Measurements from ENCODE around the gene SLC6A19.

The SLC6A19 gene

DNA sequence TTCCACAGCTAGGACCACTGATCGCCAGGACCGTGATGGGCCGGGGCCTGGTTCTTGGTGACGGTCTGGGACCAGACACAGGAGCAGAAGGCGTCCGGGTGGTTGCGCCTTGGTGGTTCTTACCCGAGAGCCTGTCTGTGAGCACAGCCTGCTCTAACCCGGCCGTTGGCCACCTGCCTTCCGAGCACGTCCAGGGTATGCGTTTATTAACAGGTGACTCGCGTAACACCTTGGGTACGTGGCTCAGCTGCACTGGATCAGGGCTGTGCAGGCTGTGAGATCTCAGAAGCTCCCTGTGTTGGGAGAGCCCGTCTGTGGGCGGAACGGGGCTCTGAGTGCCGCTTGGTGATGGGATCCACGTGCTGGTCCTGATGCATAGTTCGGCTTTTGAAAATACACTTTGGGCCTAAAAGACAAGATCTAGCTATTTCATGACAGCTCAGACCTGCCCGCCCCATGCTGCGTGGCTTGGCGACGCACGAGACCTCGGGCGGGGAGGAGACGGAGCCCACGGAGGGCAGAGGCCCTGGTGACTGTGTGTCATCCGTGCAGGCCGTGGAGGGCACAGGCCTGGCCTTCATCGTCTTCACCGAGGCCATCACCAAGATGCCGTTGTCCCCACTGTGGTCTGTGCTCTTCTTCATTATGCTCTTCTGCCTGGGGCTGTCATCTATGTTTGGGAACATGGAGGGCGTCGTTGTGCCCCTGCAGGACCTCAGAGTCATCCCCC is 17.1 kb downstream of the SLC6A19 start:
- no peak for DNase-seq
- TF ChIP-seq POLR2A (IDR thresholded peaks at IDR 0.05; ENCODE audit: low read length) = no peak
- TF ChIP-seq GATA1 (IDR thresholded peaks at IDR 0.05; ENCODE audit: low read depth, low read length) = no peak

DNA sequence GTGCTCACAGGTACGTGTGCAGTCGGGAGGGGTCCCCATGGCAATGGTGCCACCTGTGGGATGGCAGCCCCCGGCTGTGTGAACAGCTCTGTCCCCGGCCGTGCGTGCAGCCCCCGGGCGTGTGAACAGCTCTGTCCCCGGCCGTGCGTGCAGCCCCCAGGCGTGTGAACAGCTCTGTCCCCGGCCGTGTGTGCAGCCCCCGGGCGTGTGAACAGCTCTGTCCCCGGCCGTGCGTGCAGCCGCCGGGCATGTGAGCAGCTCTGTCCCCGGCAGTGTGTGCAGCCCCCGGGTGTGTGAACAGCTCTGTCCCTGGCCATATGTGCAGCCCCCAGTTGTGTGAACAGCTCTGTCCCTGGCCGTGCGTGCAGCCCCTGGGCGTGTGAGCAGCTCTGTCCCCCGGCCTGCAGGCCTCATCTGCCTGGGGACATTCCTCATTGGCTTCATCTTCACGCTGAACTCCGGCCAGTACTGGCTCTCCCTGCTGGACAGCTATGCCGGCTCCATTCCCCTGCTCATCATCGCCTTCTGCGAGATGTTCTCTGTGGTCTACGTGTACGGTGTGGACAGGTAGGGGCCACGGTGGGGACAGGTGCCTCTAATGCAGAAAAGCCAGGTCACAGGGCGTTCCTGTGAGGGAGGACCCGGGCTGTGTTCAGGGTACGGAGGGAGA is 17.8 kb downstream of the SLC6A19 start:
- no peak for DNase-seq
- no peak for TF ChIP-seq POLR2A (IDR thresholded peaks at IDR 0.05; ENCODE audit: low read length)
- TF ChIP-seq GATA1 (IDR thresholded peaks at IDR 0.05; ENCODE audit: low read depth, low read length) = no peak

DNA sequence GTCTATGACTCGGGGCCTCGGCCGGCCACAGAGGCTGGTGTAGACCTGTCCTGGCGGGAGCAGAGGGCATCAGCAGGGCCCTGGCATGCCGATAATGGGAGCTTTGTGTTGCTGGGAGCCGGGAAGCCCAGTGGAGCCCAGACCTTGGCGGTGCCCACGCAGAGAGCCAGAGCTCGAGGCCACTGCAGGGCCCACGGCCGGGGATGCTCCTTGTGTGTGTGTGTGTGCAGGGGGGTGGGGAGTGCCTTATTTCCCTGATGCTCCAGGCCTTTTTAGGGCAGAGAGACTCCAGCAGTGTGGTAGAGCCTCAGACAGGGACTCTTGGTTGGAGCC is 18.3 kb downstream of the SLC6A19 start:
- DNase-seq = no peak
- no peak for TF ChIP-seq POLR2A (IDR thresholded peaks at IDR 0.05; ENCODE audit: low read length)

DNA sequence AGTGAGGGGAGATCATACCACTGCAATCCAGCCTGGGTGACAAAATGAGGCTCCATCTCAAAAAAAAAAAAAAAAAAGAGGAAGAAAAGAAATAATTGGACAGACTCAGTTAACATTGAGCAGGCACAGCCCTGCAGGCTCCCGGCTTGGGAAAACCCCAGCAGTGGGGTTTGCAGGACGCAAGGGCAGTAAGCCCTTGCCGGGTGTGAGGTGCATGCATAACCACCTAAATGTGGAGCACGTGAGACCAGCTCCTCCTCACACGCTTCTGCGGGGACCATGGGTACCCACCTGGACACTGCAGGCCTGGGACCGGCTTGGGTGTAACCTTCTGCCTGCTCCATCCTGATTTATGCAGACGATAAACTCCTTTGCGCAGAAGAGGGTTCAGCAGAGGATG is 19.0 kb downstream of the SLC6A19 start:
- DNase-seq = no peak
- TF ChIP-seq POLR2A (IDR thresholded peaks at IDR 0.05; ENCODE audit: low read length) (no peak), GATA1 (IDR thresholded peaks at IDR 0.05; ENCODE audit: low read depth, low read length) (no peak)

DNA sequence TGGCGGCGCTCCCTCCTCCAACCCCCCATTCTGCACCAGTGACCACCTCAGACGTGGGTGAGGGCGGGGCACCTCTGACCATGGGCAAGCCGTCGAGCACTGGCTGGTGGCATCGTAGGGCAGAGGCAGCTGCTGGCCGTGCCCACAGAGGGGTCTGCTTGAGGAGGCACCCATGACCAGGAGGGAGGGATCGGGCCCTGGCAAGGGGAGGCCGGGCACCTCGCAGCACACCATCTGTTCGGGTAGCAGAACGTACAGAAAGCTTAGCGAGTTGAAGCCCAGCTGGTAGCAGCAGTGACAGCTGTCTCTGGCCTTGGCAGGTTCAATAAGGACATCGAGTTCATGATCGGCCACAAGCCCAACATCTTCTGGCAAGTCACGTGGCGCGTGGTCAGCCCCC is 19.4 kb downstream of the SLC6A19 start:
- TF ChIP-seq GATA1 (IDR thresholded peaks at IDR 0.05; ENCODE audit: low read depth, low read length) = no peak
- TF ChIP-seq POLR2A (IDR thresholded peaks at IDR 0.05; ENCODE audit: low read length) = no peak
- no peak for DNase-seq

DNA sequence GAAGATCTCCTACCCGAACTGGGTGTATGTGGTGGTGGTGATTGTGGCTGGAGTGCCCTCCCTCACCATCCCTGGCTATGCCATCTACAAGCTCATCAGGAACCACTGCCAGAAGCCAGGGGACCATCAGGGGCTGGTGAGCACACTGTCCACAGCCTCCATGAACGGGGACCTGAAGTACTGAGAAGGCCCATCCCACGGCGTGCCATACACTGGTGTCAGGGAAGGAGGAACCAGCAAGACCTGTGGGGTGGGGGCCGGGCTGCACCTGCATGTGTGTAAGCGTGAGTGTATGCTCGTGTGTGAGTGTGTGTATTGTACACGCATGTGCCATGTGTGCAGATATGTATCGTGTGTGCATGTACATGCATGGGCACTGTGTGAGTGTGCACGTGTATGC is 20.3 kb downstream of the SLC6A19 start:
- DNase-seq = no peak

DNA sequence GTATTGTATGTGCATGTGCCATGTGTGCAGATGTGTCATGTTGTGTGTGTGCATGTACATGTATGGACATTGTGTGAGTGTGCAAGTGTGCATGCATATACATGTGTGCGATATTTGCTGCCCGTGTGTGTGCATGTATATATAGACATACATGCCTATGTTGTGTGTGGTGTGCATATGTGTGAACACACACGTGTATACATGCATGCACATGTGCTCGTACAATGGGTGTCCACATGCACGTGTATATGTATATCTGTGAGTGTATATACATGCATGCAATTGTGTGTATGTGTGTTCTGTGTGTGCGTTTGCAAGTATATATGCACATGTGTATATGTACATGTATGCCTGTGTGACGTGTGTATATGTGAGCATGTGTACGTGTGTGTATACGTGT is 20.8 kb downstream of the SLC6A19 start:
- DNase-seq = no peak
- no peak for TF ChIP-seq GATA1 (IDR thresholded peaks at IDR 0.05; ENCODE audit: low read depth, low read length)
- no peak for TF ChIP-seq POLR2A (IDR thresholded peaks at IDR 0.05; ENCODE audit: low read length)

More for the DNA sequence above, 20.3 kb downstream of the SLC6A19 start:
- TF ChIP-seq GATA1 (IDR thresholded peaks at IDR 0.05; ENCODE audit: low read depth, low read length) (no peak), POLR2A (IDR thresholded peaks at IDR 0.05; ENCODE audit: low read length) (no peak)

DNA sequence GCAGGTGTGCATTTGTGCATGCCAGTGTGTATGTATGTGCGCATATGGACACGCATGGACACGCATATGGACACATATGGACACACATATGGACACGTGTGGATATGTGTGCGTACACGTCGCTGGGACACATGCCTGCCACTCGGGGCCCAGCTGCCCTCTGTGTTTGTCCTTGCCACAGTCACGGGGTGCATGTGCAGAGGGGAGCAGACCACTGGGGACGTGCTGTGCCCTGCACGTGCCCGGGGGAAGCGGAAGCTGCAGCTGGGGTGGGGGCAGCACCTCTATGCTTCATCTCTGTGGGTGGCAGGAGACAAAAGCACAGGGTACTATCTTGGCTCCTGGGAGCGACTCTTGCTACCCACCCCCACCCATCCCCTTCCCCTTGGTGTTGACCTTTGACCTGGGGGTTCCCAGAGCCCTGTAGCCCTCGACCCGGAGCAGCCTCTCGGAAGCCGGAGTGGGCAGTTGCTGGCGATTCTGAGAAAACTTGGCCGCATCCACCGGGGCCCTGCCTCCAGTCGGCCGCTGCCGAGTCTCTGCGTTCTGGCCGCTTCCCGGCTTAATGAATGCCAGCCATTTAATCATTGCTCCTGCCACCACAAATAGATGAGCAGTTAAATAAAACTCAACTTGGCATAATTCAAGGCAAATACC is 21.4 kb downstream of the SLC6A19 start:
- no peak for TF ChIP-seq GATA1 (IDR thresholded peaks at IDR 0.05; ENCODE audit: low read depth, low read length)
- no peak for TF ChIP-seq POLR2A (IDR thresholded peaks at IDR 0.05; ENCODE audit: low read length)
- no peak for DNase-seq

DNA sequence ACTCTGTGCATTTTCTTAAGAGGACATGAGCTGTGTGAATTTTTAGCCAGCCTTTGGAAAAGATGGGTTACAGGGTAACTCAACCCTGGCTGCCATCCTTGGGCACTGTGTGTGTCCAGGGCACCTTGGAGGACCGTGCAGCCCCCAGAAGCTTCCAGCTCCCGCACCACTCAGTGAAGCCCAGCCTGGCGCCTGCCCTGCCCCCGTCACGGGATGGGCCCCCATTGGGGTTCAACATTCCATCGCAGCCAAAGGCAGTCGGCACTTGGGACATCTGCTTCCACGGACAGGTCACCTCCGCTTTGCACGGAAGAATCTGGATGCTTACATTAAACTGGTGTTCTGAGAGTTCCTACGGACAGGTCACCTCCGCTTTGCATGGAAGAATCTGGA is 21.9 kb downstream of the SLC6A19 start:
- TF ChIP-seq GATA1 (IDR thresholded peaks at IDR 0.05; ENCODE audit: low read depth, low read length) (no peak), POLR2A (IDR thresholded peaks at IDR 0.05; ENCODE audit: low read length) (no peak)
- DNase-seq = no peak

DNA sequence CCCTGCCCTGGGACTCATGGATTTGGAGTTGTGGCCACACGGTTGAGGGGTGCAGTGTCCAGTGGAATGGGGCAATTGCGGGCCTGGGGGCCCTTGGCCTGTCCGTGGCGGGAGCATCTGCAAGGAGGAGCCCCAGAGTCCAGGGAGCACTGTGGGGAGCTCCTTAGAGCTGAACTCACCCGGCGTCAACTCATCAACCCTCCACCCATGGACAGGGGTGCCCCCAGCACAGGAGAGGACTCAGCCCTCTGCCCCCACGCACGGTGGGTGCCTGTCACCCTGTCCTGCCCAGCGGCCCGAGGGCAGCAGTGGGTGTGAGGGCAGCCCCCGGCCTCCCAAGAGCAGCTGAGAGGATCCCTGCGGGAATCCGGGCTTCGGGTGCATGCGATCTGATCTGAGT is 23.2 kb downstream of the SLC6A19 start:
- TF ChIP-seq GATA1 (IDR thresholded peaks at IDR 0.05; ENCODE audit: low read depth, low read length) (no peak), POLR2A (IDR thresholded peaks at IDR 0.05; ENCODE audit: low read length) (no peak)

DNA sequence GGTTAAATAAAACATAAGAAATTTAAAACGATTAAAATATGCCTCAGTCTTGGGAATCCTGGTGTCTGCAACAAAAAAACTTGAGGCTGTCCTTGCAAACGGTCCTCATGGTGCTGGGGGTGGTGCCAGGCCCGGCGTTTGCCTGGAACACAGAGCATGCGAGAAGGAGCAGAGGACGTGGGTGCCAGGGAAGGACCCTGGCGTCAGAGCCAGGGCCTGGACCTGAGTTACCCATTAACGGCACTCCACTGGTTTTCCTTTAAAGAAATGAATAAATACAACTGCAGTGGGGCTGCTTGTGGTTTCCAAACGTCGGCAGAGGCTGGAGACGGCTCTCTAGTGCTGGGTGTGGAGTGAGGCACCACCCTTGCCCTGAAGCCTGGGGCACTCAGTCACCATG is 23.7 kb downstream of the SLC6A19 start, which contains the start of gene SLC6A18:
TSS of gene SLC6A18 (plus strand) at position 301 of the 400 bp plus-strand sequence. CDS start at position 398, 97 bp downstream.
- no peak for TF ChIP-seq POLR2A (IDR thresholded peaks at IDR 0.05; ENCODE audit: low read length)
- TF ChIP-seq GATA1 (IDR thresholded peaks at IDR 0.05; ENCODE audit: low read depth, low read length) = no peak
- DNase-seq = no peak

More for the DNA sequence above, 23.2 kb downstream of the SLC6A19 start:
- DNase-seq = no peak

DNA sequence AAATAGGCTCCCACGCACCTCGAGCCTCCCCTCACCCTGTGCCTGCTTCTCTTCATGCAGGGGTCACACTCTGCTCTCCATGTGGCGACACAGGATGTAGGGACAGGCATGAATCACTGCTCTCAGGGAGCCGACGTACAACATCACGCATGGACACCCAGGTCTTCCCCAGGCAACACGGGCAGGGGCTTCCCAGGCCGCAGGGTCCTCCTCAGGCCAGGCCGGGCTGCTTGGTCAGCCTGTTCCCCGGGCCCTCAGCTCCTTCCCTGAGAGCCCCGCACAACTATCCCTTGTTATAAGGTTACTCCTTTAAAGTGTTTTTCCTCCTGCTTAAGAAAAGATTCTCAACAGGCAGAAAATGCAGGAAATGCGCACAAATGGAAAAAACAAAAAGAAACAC is 24.8 kb downstream of the SLC6A19 start:
- TF ChIP-seq POLR2A (IDR thresholded peaks at IDR 0.05; ENCODE audit: low read length) (no peak), GATA1 (IDR thresholded peaks at IDR 0.05; ENCODE audit: low read depth, low read length) (no peak)

DNA sequence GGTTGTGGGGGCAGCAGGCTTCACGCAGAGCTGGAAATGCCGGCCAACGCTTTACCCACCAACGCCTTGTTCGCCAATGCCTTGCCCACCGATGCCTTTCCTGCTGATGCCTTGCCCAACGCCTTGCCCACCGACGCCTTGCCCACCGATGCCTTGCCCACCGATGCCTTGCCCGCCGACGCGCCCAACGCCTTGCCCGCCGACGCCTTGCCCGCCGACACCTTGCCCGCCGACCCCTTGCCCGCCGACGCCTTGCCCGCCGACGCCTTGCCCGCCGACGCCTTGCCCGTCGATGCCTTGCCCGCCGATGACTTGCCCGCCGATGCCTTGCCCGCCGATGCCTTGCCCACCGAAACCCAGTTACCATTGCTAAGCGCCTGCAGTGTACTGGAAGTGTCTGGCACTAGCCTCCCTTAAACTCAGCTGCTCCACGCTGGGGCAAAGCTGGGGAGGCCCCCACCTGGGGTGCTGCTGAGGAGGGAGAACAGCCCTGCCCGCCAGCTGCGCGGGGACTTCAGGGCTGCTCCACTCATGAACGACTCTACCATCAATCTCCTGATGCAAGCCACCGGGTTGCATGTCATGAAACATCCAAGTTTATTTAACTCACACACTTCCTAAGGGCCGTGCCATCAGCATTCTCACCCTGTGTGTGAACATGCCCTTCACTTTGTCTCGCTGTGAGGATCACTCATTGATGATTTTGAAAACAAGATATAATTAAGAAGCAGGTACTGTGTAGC is 25.6 kb downstream of the SLC6A19 start:
- TF ChIP-seq POLR2A (IDR thresholded peaks at IDR 0.05; ENCODE audit: low read length) = no peak
- TF ChIP-seq GATA1 (IDR thresholded peaks at IDR 0.05; ENCODE audit: low read depth, low read length) = no peak
- no peak for DNase-seq

More for the DNA sequence above, 24.8 kb downstream of the SLC6A19 start:
- no peak for DNase-seq

DNA sequence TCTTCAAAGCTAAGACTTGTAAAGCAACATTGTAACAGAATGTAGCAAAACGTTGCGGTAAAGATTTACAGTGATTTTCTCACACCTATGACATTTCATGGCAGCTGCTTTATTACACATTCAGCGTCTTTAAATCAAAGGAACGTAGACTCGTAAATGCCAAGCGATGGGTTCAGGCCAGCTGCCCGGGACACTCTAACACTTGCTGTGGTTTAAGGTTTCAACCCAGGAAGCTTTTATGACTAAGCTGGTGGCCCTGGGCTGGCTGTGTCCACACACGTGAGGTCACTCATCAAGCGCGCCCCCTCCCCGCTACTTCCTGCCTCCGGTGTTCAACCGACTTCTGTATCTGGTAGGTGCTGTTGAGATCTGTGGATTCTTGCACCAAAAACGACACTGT is 26.3 kb downstream of the SLC6A19 start:
- TF ChIP-seq POLR2A (IDR thresholded peaks at IDR 0.05; ENCODE audit: low read length) (no peak), GATA1 (IDR thresholded peaks at IDR 0.05; ENCODE audit: low read depth, low read length) (no peak)
- no peak for DNase-seq

All from erythroblast (primary cell).